Uterus (tissue), 2 donors: ENCODE data around the gene PRXL2C.

ENCODE experiments used
- CTCF ChIP-seq, 4 experiments: fragments of 200-600 bp in 2 of 4; fragments of 450-650 bp in 2 of 4; sonication (generic) in 2 of 4; IDR thresholded peaks; one replicate each; pipeline ENCODE4 v1.5.1; 2016 to 2019; ENCODE audit warnings: antibody characterized with exemption in 4 of 4, mild to moderate bottlenecking in 2 of 4, moderate library complexity in 1 of 4
- POLR2A ChIP-seq, 2 donors: fragments of 450-650 bp; IDR thresholded peaks; one replicate each; pipeline ENCODE4 v1.6.1; 2016; ENCODE audit warnings: antibody characterized with exemption in 2 of 2, mild to moderate bottlenecking in 1 of 2, moderate library complexity in 1 of 2

- TF ChIP-seq CTCF (IDR thresholded peaks at IDR 0.05) (no peak), POLR2A (IDR thresholded peaks at IDR 0.05) (no peak)
Measured at GRCh38 chr9:96668868-96669534, 13.9 kb upstream of the PRXL2C start.
